ENCODE data around the gene WFDC10A. TPM values are rescaled to one million over a fixed set of nuclear protein-coding genes. Genes with fewer than 3 reads are reported as not detected.

The WFDC10A gene
- total RNA-seq, 2 experiments from 2014 or later: not detected

- no peak overlapping the region for H3K4me3 Mint-ChIP-seq
- no peaks in the 10 kb centered on the region for H3K36me3 Mint-ChIP-seq
- DNase-seq (no peak), ATAC-seq (no peak)
- H3K9me3 Mint-ChIP-seq (ENCODE audit: low read depth): no peaks in the 10 kb centered on the region
- CTCF ChIA-PET: no interaction called here
- H3K4me1 Mint-ChIP-seq: no peaks in the 10 kb centered on the region
- peaks cover 44% of the 10 kb centered on the region for H3K27me3 Mint-ChIP-seq
- no peak overlapping the region for H3K27ac Mint-ChIP-seq
These were observed 43.2 kb downstream of the WFDC10A start for GRCh38 chr20:45672765-45673164.

DNA sequence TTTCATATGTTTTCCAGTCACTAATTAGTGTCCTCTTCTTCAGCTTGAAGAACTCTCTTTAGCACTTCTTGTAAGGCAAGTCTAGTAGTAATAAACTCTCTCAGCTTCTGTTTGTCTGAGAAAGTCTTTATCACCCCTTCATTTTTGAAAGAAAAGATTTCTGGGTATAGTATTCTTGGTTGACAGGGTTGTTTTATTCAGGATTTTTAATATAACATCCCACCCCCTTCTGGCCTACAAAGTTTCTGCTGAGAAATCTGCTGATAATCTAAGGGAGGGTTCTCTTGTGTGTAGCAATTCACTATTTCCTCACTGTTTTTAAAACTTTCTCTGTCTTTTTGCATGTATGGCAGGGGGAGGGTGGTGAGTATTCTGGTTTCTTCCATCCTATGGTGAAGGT, 50.1 kb downstream of the WFDC10A start:
- CTCF ChIA-PET: no interaction called here
- ATAC-seq: no peak
- peaks cover 2% of the 10 kb centered on the region for H3K4me1 Mint-ChIP-seq
- peaks cover 6% of the 10 kb centered on the region for H3K9me3 Mint-ChIP-seq (ENCODE audit: low read depth)
- no peak overlapping the region for H3K27ac Mint-ChIP-seq
- peaks cover 16% of the 10 kb centered on the region for H3K27me3 Mint-ChIP-seq
- DNase-seq: no peak
- no peaks in the 10 kb centered on the region for H3K36me3 Mint-ChIP-seq
- H3K4me3 Mint-ChIP-seq: no peak overlapping the region

Other genes with a start within 250 kb of the WFDC10A start
- gene DBNDD2, start 221.4 kb upstream of the WFDC10A start, total RNA-seq: 1 to 10 TPM; 6.6 to 9.7 TPM
- gene PIGT, start 213.6 kb upstream of the WFDC10A start, total RNA-seq: 10 to 100 TPM; 68.0 to 79.2 TPM
- gene WFDC2, start 160.0 kb upstream of the WFDC10A start, total RNA-seq: not detected
- not detected for gene SPINT3, start 114.1 kb upstream of the WFDC10A start, total RNA-seq
- gene WFDC6, start 90.3 kb upstream of the WFDC10A start, total RNA-seq: not detected
- not detected for gene EPPIN, start 82.3 kb upstream of the WFDC10A start, total RNA-seq
- not detected for gene WFDC8, start 50.5 kb upstream of the WFDC10A start, total RNA-seq
- gene WFDC9, start 1.5 kb downstream of the WFDC10A start, total RNA-seq: not detected
- gene WFDC11, start 40.5 kb downstream of the WFDC10A start, total RNA-seq: not detected
- gene WFDC13, start 72.3 kb downstream of the WFDC10A start, total RNA-seq: not detected
- not detected for gene WFDC10B, start 75.3 kb downstream of the WFDC10A start, total RNA-seq
- not detected for gene SPINT4, start 92.6 kb downstream of the WFDC10A start, total RNA-seq
- gene WFDC3, start 162.1 kb downstream of the WFDC10A start, total RNA-seq: not detected
- 10 to 100 TPM; 30.5 to 32.7 TPM for gene DNTTIP1, start 162.2 kb downstream of the WFDC10A start, total RNA-seq
- 100 to 1,000 TPM; 206 to 219 TPM for gene UBE2C, start 182.9 kb downstream of the WFDC10A start, total RNA-seq
- not detected for gene TNNC2, start 197.6 kb downstream of the WFDC10A start, total RNA-seq
- gene SNX21, start 204.1 kb downstream of the WFDC10A start, total RNA-seq: 1 to 10 TPM in 1 of 2 experiments, under 1 TPM in 1; 0.96 to 1.1 TPM
- 10 to 100 TPM; 36.1 TPM for gene ACOT8, start 227.7 kb downstream of the WFDC10A start, total RNA-seq
- gene ZSWIM3, start 227.9 kb downstream of the WFDC10A start, total RNA-seq: 1 to 10 TPM; 4.5 to 6.5 TPM

Data from activated CD8-positive, alpha-beta memory T cell treated with anti-CD3 and anti-CD28 coated beads, Interleukin-2, amount 10 ng/mL, durations not matched to agents 7 days and 5 days (primary cell).